Thyroid gland (tissue), 4 donors: ENCODE measurements around the gene ARMC7. TPM values are rescaled to one million over a fixed set of nuclear protein-coding genes. Genes with fewer than 3 reads are reported as not detected.

Experiments
- DNase-seq, 2 donors: peaks; one replicate each; pipeline ENCODE4 v3.0.0-alpha.2; 2019
- H3K27ac ChIP-seq, 3 donors: fragments of 200-600 bp; sonication (generic); 1 replicate in 2 of 3; 2 replicates in 1 of 3; pipeline ENCODE4 v1.5.1; 2016 to 2019; ENCODE audit warnings: mild to moderate bottlenecking in 1 of 3, moderate library complexity in 1 of 3
- H3K27me3 ChIP-seq: fragments of 200-600 bp; sonication (generic); one replicate; pipeline ENCODE4 v1.5.1; 2019
- H3K36me3 ChIP-seq, 2 donors: fragments of 200-600 bp; sonication (generic); one replicate each; pipeline ENCODE4 v1.5.1; 2016 to 2019
- H3K4me1 ChIP-seq, 2 donors: fragments of 200-600 bp; sonication (generic); one replicate each; pipeline ENCODE4 v1.5.1; 2017 to 2019
- H3K4me3 ChIP-seq, 3 donors: fragments of 200-600 bp; sonication (generic); replicated peaks in 1 of 3; 1 replicate in 2 of 3; 2 replicates in 1 of 3; pipeline ENCODE4 v1.5.1; 2016; ENCODE audit warnings: mild to moderate bottlenecking in 1 of 3
- H3K9me3 ChIP-seq: fragments of 200-600 bp; sonication (generic); one replicate; pipeline ENCODE4 v1.5.1; 2017
- CTCF ChIP-seq, 6 experiments: fragments of 200-600 bp in 3 of 6; fragments of 450-650 bp in 3 of 6; sonication (generic) in 3 of 6; IDR thresholded peaks; one replicate each; pipeline ENCODE4 v1.5.1; 2016 to 2019; ENCODE audit warnings: antibody characterized with exemption in 6 of 6, mild to moderate bottlenecking in 2 of 6, inconsistent platforms in 1 of 6, moderate library complexity in 1 of 6
- POLR2A ChIP-seq, 2 donors: fragments of 450-650 bp; IDR thresholded peaks; one replicate each; pipeline ENCODE4 v1.6.1; 2017; ENCODE audit warnings: antibody characterized with exemption in 2 of 2, mild to moderate bottlenecking in 2 of 2, moderate library complexity in 1 of 2
- WGBS, 2 donors: methylation state at CpG; one replicate each; pipeline ENCODE4 v1.1.5; 2017; 5-methylcytosine and 5-hydroxymethylcytosine counted together
- intact Hi-C: fragments of 100-400 bp; cut with DNase I; formaldehyde crosslinking; loops from one replicate; pipeline ENCODE4 v1.15.1; 2023
- total RNA-seq, 4 donors: library from RNA; depleted of rRNA; stranded (reverse); fragments of >200 nt; gene quantifications; one replicate each; pipeline ENCODE4 v1.2.3, GENCODE V29; 2016

The ARMC7 gene
- total RNA-seq, 4 donors from 2014 or later, result 8.7 to 13.1 (median 10.5) TPM

GRCh38 chr17:75073618-75074047, 36.1 kb upstream of the ARMC7 start:
- intact Hi-C loops, result no loop called here
- H3K9me3 ChIP-seq, result no peaks in the 10 kb centered on the region
- no peaks in the 10 kb centered on the region for H3K27me3 ChIP-seq
- no peaks in the 10 kb centered on the region for H3K36me3 ChIP-seq
- no peak overlapping the region for H3K27ac ChIP-seq
- 85 to 93% methylated on average over 5 of the region's 5 CpGs for WGBS, 2 donors
- DNase-seq, result no peak
- TF ChIP-seq CTCF (IDR thresholded peaks at IDR 0.05) (no peak), POLR2A (IDR thresholded peaks at IDR 0.05) (no peak)
- H3K4me3 ChIP-seq, result no peak overlapping the region
- H3K4me1 ChIP-seq, result peaks cover 11 to 18% of the 10 kb centered on the region in 2 donors

GRCh38 chr17:75074532-75074931, 35.2 kb upstream of the ARMC7 start:
- 82 to 92% methylated on average over 9 to 11 of the region's 14 CpGs for WGBS, 2 donors
- intact Hi-C loops, result no loop called here

GRCh38 chr17:75075597-75076336, 34.0 kb upstream of the ARMC7 start:
- H3K4me1 ChIP-seq, result peaks cover 11 to 30% of the 10 kb centered on the region in 2 donors
- H3K36me3 ChIP-seq, result no peaks in the 10 kb centered on the region
- no peak for DNase-seq
- H3K27me3 ChIP-seq, result no peaks in the 10 kb centered on the region
- H3K4me3 ChIP-seq, result no peak overlapping the region
- H3K27ac ChIP-seq, result no peak overlapping the region
- 64 to 69% methylated on average over 4 of the region's 4 CpGs for WGBS, 2 donors
- no peaks in the 10 kb centered on the region for H3K9me3 ChIP-seq
- intact Hi-C loops, result no loop called here
- TF ChIP-seq CTCF (IDR thresholded peaks at IDR 0.05) (no peak), POLR2A (IDR thresholded peaks at IDR 0.05) (no peak)

More at GRCh38 chr17:75074532-75074931, 35.2 kb upstream of the ARMC7 start:
- H3K36me3 ChIP-seq, result no peaks in the 10 kb centered on the region
- no peak overlapping the region for H3K27ac ChIP-seq
- H3K27me3 ChIP-seq, result no peaks in the 10 kb centered on the region
- TF ChIP-seq POLR2A (IDR thresholded peaks at IDR 0.05), result no peak
- no peak for TF ChIP-seq CTCF (IDR thresholded peaks at IDR 0.05)
- no peak overlapping the region for H3K4me3 ChIP-seq
- H3K4me1 ChIP-seq, result peaks cover 11 to 27% of the 10 kb centered on the region in 2 donors
- no peaks in the 10 kb centered on the region for H3K9me3 ChIP-seq
- DNase-seq, result no peak

- TF ChIP-seq POLR2A (IDR thresholded peaks at IDR 0.05) (no peak), CTCF (IDR thresholded peaks at IDR 0.05) (no peak)
These were observed 32.7 kb upstream of the ARMC7 start for GRCh38 chr17:75077072-75077495.

More at GRCh38 chr17:75077072-75077495, 32.7 kb upstream of the ARMC7 start:
- WGBS, 2 donors, result no CpG with 5 or more reads among the region's 30 CpGs
- peak in 1 of 2 donors; percentile 36 for DNase-seq
- peak overlapping the region; percentile 73 to 82 (median 75) for H3K27ac ChIP-seq
- H3K27me3 ChIP-seq, result no peaks in the 10 kb centered on the region
- H3K9me3 ChIP-seq, result no peaks in the 10 kb centered on the region
- H3K4me1 ChIP-seq, result peaks cover 11 to 30% of the 10 kb centered on the region in 2 donors
- intact Hi-C loops, result no loop called here
- H3K4me3 ChIP-seq, result peak overlapping the region in 2 of 3 donors; percentile 4 to 23
- no peaks in the 10 kb centered on the region for H3K36me3 ChIP-seq
